SK-N-SH (cell line): ENCODE measurements around the gene PDE4D.

ENCODE experiments used
- CHD2 ChIP-seq: fragments of 150-350 bp; IDR thresholded peaks from 2 replicates; pipeline ENCODE4 v1.6.1; 2018; ENCODE audit warnings: low read length; ENCODE audit not compliant: partially characterized antibody
- EZH2phosphoT487 ChIP-seq: fragments of 200-600 bp; sonication (generic); IDR thresholded peaks from 2 replicates; pipeline ENCODE4 v1.6.1; 2017; ENCODE audit warnings: low read depth, mixed run types, mild to moderate bottlenecking, antibody characterized with exemption, moderate library complexity, borderline replicate concordance
- FOXM1 ChIP-seq: IDR thresholded peaks from 2 replicates; pipeline ENCODE4 v1.4.0; 2012; ENCODE audit warnings: low read depth, mild to moderate bottlenecking
- MEF2A ChIP-seq: IDR thresholded peaks from 2 replicates; pipeline ENCODE4 v1.4.0; 2012; ENCODE audit warnings: low read depth, borderline replicate concordance
- NRF1 ChIP-seq: IDR thresholded peaks from 2 replicates; pipeline ENCODE4 v1.6.1; 2012; ENCODE audit warnings: low read depth, mild to moderate bottlenecking, low read length
- POLR2AphosphoS5 ChIP-seq: IDR thresholded peaks from 2 replicates; pipeline ENCODE4 v1.6.1; 2012; ENCODE audit warnings: low read depth, low read length
- RAD21 ChIP-seq: IDR thresholded peaks from 2 replicates; pipeline ENCODE4 v1.6.1; 2012; ENCODE audit warnings: mild to moderate bottlenecking, low read length
- RFX5 ChIP-seq: IDR thresholded peaks from 2 replicates; pipeline ENCODE4 v1.6.1; 2012; ENCODE audit warnings: mild to moderate bottlenecking, improper control_type of control experiment, low read length
- RXRA ChIP-seq: IDR thresholded peaks from 2 replicates; pipeline ENCODE4 v1.4.0; 2012; ENCODE audit warnings: low read depth, mild to moderate bottlenecking, borderline replicate concordance
- SMC3 ChIP-seq: IDR thresholded peaks from 2 replicates; pipeline ENCODE4 v1.6.1; 2012; ENCODE audit warnings: low read depth, low read length, improper control_type of control experiment
- YY1 ChIP-seq: IDR thresholded peaks from 2 replicates; pipeline ENCODE4 v1.4.0; 2012; ENCODE audit warnings: low read depth, mild to moderate bottlenecking
- TF ChIP-seq, protein P1 (sequence below): fragments of 200-600 bp; sonication (generic); IDR thresholded peaks from 2 replicates; pipeline ENCODE4 v1.6.1; 2017; ENCODE audit warnings: antibody characterized with exemption, mild to moderate bottlenecking, moderate library complexity
- TF ChIP-seq, protein P2 (sequence below): IDR thresholded peaks from 2 replicates; pipeline ENCODE4 v1.4.0; 2012; ENCODE audit warnings: low read depth, borderline replicate concordance

DNA sequence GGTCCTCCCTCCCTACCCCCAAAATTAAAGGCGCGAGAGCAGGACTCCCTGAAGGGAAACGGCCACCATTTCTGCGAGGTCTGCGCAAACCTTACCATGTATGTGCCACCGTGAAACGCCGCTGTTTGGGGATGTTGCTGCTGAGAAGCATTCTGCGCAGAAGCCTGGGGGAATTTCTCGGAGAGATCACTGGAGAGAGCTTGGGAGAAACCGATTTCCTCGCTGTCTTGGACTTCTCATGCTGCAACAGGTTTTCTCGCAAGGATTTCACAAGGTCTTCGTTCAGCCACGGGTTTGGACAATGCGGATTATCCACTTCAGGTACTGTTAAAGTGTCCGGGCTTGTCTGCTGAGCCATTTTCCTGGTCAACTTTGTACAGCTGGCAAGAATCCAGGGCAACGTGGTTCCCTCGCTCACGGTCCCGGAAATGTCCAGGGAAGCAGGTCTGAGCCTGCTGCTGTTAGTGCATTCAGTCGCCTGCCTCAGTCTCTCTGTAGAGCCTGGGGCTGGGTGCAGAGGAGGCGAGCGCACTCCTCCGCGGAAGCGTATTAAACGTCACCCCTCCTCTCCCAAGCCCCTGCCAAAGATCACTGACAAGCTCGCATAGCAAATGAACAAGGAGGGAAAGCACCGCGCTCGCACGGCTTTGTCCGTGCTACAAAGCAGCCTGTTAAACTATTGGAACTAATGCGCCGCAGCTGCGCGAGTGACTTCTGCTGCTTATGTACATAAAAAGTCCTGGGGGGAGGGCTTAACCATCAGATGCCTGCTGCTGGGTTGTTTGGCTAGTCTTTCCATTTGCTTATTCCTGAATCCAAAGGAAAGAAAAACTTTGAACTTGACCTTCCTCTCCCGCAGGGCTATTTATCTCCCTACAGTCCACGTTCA lies 125.1 kb downstream of the PDE4D start:
- TF ChIP-seq, protein P1, sequence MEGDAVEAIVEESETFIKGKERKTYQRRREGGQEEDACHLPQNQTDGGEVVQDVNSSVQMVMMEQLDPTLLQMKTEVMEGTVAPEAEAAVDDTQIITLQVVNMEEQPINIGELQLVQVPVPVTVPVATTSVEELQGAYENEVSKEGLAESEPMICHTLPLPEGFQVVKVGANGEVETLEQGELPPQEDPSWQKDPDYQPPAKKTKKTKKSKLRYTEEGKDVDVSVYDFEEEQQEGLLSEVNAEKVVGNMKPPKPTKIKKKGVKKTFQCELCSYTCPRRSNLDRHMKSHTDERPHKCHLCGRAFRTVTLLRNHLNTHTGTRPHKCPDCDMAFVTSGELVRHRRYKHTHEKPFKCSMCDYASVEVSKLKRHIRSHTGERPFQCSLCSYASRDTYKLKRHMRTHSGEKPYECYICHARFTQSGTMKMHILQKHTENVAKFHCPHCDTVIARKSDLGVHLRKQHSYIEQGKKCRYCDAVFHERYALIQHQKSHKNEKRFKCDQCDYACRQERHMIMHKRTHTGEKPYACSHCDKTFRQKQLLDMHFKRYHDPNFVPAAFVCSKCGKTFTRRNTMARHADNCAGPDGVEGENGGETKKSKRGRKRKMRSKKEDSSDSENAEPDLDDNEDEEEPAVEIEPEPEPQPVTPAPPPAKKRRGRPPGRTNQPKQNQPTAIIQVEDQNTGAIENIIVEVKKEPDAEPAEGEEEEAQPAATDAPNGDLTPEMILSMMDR, result no peak
- no peak for TF ChIP-seq RXRA
- TF ChIP-seq CHD2, result peak; percentile 1
- TF ChIP-seq NRF1, result peak; percentile 46; the same call in 1 of the 2 replicates
- no peak for TF ChIP-seq MEF2A
- no peak for TF ChIP-seq RAD21
- TF ChIP-seq EZH2phosphoT487, result no peak
- TF ChIP-seq FOXM1, result no peak
- no peak for TF ChIP-seq RFX5
- TF ChIP-seq, protein P2, sequence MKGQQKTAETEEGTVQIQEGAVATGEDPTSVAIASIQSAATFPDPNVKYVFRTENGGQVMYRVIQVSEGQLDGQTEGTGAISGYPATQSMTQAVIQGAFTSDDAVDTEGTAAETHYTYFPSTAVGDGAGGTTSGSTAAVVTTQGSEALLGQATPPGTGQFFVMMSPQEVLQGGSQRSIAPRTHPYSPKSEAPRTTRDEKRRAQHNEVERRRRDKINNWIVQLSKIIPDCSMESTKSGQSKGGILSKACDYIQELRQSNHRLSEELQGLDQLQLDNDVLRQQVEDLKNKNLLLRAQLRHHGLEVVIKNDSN, result no peak
- no peak; the same call in 1 of the 2 replicates for TF ChIP-seq YY1
- 0 out of 2 replicates have a peak, but pooled peaks have one; percentile 22 for TF ChIP-seq POLR2AphosphoS5
- TF ChIP-seq SMC3, result no peak
